Liver (tissue), 9 donors: Measurements from ENCODE around the gene CDON. TPM values are rescaled to one million over a fixed set of nuclear protein-coding genes. Genes with fewer than 3 reads are reported as not detected.

Experiments
- DNase-seq: peaks from one replicate; pipeline ENCODE4 v3.0.0-alpha.2; 2017; ENCODE audit warnings: low spot score
- H3K27ac ChIP-seq, 2 donors: one replicate each; pipeline ENCODE4 v1.7.0; 2013; ENCODE audit warnings: inconsistent platforms in 2 of 2, low read length in 2 of 2, control low read depth in 1 of 2, low read depth in 1 of 2, mild to moderate bottlenecking in 1 of 2
- H3K27me3 ChIP-seq, 4 donors: one replicate each; pipeline versions ENCODE4 v1.6.1 to v1.7.0; 2013; ENCODE audit warnings: low read length in 3 of 4, inconsistent platforms in 1 of 4, mild to moderate bottlenecking in 1 of 4, moderate library complexity in 1 of 4; ENCODE audit not compliant: control insufficient read depth in 4 of 4, insufficient read depth in 4 of 4
- H3K36me3 ChIP-seq, 4 donors: one replicate each; pipeline versions ENCODE4 v1.6.1 to v1.7.0; 2013; ENCODE audit warnings: low read length in 3 of 4, mild to moderate bottlenecking in 3 of 4, low read depth in 1 of 4, moderate library complexity in 1 of 4; ENCODE audit not compliant: control insufficient read depth in 4 of 4, insufficient read depth in 3 of 4
- H3K4me1 ChIP-seq, 4 donors: one replicate each; pipeline versions ENCODE4 v1.6.1 to v1.7.0; 2013; ENCODE audit warnings: low read length in 3 of 4, mild to moderate bottlenecking in 3 of 4, moderate library complexity in 1 of 4; ENCODE audit not compliant: control insufficient read depth in 4 of 4, insufficient read depth in 4 of 4
- H3K4me3 ChIP-seq, 3 donors: one replicate each; pipeline versions ENCODE4 v1.6.1 to v1.7.0; 2013; ENCODE audit warnings: low read length in 3 of 3, control low read depth in 1 of 3, low read depth in 1 of 3, mild to moderate bottlenecking in 1 of 3
- H3K9ac ChIP-seq, 2 donors: one replicate each; pipeline ENCODE4 v1.7.0; 2013; ENCODE audit warnings: low read length in 2 of 2, mild to moderate bottlenecking in 2 of 2, moderate library complexity in 2 of 2, control low read depth in 1 of 2, low read depth in 1 of 2
- H3K9me3 ChIP-seq, 4 donors: one replicate each; pipeline versions ENCODE4 v1.6.1 to v1.7.0; 2013; ENCODE audit warnings: low read length in 3 of 4; ENCODE audit not compliant: control insufficient read depth in 4 of 4
- ATF3 ChIP-seq: IDR thresholded peaks from 2 replicates; pipeline ENCODE4 v1.6.1; 2016; ENCODE audit warnings: antibody characterized with exemption
- CTCF ChIP-seq: fragments of 150-350 bp; IDR thresholded peaks from 2 replicates; pipeline ENCODE4 v1.5.1; 2017; ENCODE audit warnings: improper control_type of control experiment, low read depth, low read length; ENCODE audit not compliant: missing input control
- EGR1 ChIP-seq, 2 donors: IDR thresholded peaks; 2 replicates each; pipeline ENCODE4 v1.6.1; 2016 to 2018; ENCODE audit warnings: antibody characterized with exemption in 2 of 2, low read depth in 2 of 2
- FOXA1 ChIP-seq: IDR thresholded peaks from 2 replicates; pipeline ENCODE4 v1.6.1; 2016; ENCODE audit warnings: antibody characterized with exemption
- FOXA2 ChIP-seq: IDR thresholded peaks from 2 replicates; pipeline ENCODE4 v1.6.1; 2016; ENCODE audit warnings: antibody characterized with exemption
- GABPA ChIP-seq, 2 donors: IDR thresholded peaks in 1 of 2; conservative IDR thresholded peaks in 1 of 2; 2 replicates each; pipeline ENCODE4 v1.6.1; 2016; ENCODE audit warnings: antibody characterized with exemption in 2 of 2, mild to moderate bottlenecking in 1 of 2, moderate library complexity in 1 of 2
- HNF4A ChIP-seq, 2 donors: conservative IDR thresholded peaks; 2 replicates each; pipeline ENCODE4 v1.6.1; 2016; ENCODE audit warnings: antibody characterized with exemption in 2 of 2, mild to moderate bottlenecking in 2 of 2
- HNF4G ChIP-seq: IDR thresholded peaks from 2 replicates; pipeline ENCODE4 v1.6.1; 2016; ENCODE audit warnings: antibody characterized with exemption
- JUND ChIP-seq, 2 donors: IDR thresholded peaks; 2 replicates each; pipeline ENCODE4 v1.6.1; 2016; ENCODE audit warnings: antibody characterized with exemption in 2 of 2
- NR2F2 ChIP-seq: IDR thresholded peaks from 2 replicates; pipeline ENCODE4 v1.6.1; 2016; ENCODE audit warnings: antibody characterized with exemption
- RAD21 ChIP-seq, 2 donors: IDR thresholded peaks; 2 replicates each; pipeline ENCODE4 v1.6.1; 2016; ENCODE audit warnings: antibody characterized with exemption in 2 of 2, mild to moderate bottlenecking in 2 of 2
- REST ChIP-seq: IDR thresholded peaks from 2 replicates; pipeline ENCODE4 v1.6.1; 2016; ENCODE audit warnings: antibody characterized with exemption, mild to moderate bottlenecking
- RXRA ChIP-seq, 2 donors: IDR thresholded peaks; 2 replicates each; pipeline ENCODE4 v1.6.1; 2017 to 2018; ENCODE audit warnings: antibody characterized with exemption in 2 of 2, mild to moderate bottlenecking in 1 of 2
- SP1 ChIP-seq: IDR thresholded peaks from 2 replicates; pipeline ENCODE4 v1.6.1; 2018; ENCODE audit warnings: antibody characterized with exemption, mild to moderate bottlenecking
- TAF1 ChIP-seq: conservative IDR thresholded peaks from 2 replicates; pipeline ENCODE4 v1.6.1; 2016; ENCODE audit warnings: antibody characterized with exemption, mild to moderate bottlenecking
- YY1 ChIP-seq: IDR thresholded peaks from 2 replicates; pipeline ENCODE4 v1.6.1; 2016; ENCODE audit warnings: antibody characterized with exemption, mild to moderate bottlenecking
- ZBTB33 ChIP-seq: IDR thresholded peaks from 2 replicates; pipeline ENCODE4 v1.6.1; 2016; ENCODE audit warnings: antibody characterized with exemption
- WGBS: extraction: QIAGEN DNeasy Blood & Tissue Kit; methylation state at CpG from one replicate; pipeline ENCODE4 v1.1.7; 2013; 5-methylcytosine and 5-hydroxymethylcytosine counted together
- polyA plus RNA-seq, 2 donors: library from polyadenylated mRNA; stranded (reverse) in 1 of 2; unstranded in 1 of 2; fragments of 200-250 nt in 1 of 2; fragments of >200 nt in 1 of 2; fragmentation: Nextera tagmentation in 1 of 2; extraction: Ambion mirVana in 1 of 2; gene quantifications; one replicate each; pipeline versions ENCODE4 v1.2.1 to v1.2.3, GENCODE V29; 2013 to 2015
- total RNA-seq, 2 donors: library from RNA; depleted of rRNA; stranded (reverse); fragments of >200 nt; gene quantifications; one replicate each; pipeline ENCODE4 v1.2.3, GENCODE V29; 2014
- TF ChIP-seq, protein P1 (sequence below): IDR thresholded peaks from 2 replicates; pipeline ENCODE4 v1.6.1; 2016; ENCODE audit warnings: antibody characterized with exemption
- donor health status: healthy.
- donor health status: healthy.
- donor health status: healthy.
- donor health status: healthy.
- donor health status: healthy.

The CDON gene
- total and polyA plus RNA-seq, 4 donors, result 0.69 to 7.4 (median 3.9) TPM

- no peak for TF ChIP-seq SP1
- no peak for TF ChIP-seq TAF1
- TF ChIP-seq, protein P1, sequence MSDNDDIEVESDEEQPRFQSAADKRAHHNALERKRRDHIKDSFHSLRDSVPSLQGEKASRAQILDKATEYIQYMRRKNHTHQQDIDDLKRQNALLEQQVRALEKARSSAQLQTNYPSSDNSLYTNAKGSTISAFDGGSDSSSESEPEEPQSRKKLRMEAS, result no peak
- TF ChIP-seq EGR1 (IDR thresholded peaks at IDR 0.05; ENCODE audit: low read depth in 2 of 2), result no peak
These were observed 9.0 kb downstream of the CDON start (continued) for GRCh38 chr11:126053415-126054286.

DNA sequence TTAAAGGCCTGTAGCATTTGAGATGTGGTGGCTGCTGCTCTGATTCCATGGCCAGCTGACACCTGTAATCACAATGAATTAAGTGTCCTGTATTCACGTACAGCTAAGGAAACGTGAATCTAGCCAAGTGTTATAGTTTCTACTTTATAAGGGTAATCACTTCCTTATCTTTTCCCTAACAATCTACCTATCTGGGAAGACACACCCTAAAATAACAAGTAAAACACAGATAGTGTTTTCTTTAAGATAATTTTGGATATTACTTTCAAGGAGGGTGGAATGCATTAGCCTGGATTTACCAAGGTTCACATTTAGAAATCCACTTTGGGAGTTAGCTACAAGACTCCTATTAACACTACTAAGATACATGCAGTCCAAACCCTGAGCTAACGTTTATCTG lies 11.5 kb downstream of the CDON start:
- Histone ChIP-seq H3K27ac (no peak overlapping the region), H3K9ac (no peak overlapping the region), H3K4me1 (no peaks in the 10 kb centered on the region), H3K9me3 (no peaks in the 10 kb centered on the region), H3K27me3 (no peaks in the 10 kb centered on the region), H3K4me3 (no peak overlapping the region), H3K36me3 (no peaks in the 10 kb centered on the region)
- TF ChIP-seq EGR1 (IDR thresholded peaks at IDR 0.05; ENCODE audit: low read depth in 2 of 2), result no peak
- no peak for TF ChIP-seq RXRA (IDR thresholded peaks at IDR 0.05)
- TF ChIP-seq ZBTB33, result no peak
- no peak for TF ChIP-seq GABPA (IDR thresholded peaks at IDR 0.05 in 1 of 2, conservative IDR thresholded peaks at IDR 0.05 in 1 of 2)
- no peak for TF ChIP-seq HNF4G
- TF ChIP-seq FOXA2, result no peak
- TF ChIP-seq NR2F2, result no peak
- no peak for TF ChIP-seq REST
- no peak for TF ChIP-seq SP1
- TF ChIP-seq FOXA1, result no peak
- TF ChIP-seq, protein P1, result no peak
- TF ChIP-seq HNF4A (conservative IDR thresholded peaks at IDR 0.05), result no peak
- TF ChIP-seq RAD21 (IDR thresholded peaks at IDR 0.05), result no peak
- no peak for TF ChIP-seq CTCF
- no peak for TF ChIP-seq ATF3
- no peak for TF ChIP-seq YY1
- TF ChIP-seq TAF1, result no peak
- TF ChIP-seq JUND (IDR thresholded peaks at IDR 0.05), result no peak
- 83% methylated on average over 3 of the region's 3 CpGs for WGBS
- no peak for DNase-seq
